Left hindlimb (tissue), 1 donor: ENCODE measurements around the gene ITPK1.

Experiments used
- DNase-seq: peaks from one replicate; pipeline ENCODE4 v3.0.0-alpha.2; 2018

The ITPK1 gene

DNA sequence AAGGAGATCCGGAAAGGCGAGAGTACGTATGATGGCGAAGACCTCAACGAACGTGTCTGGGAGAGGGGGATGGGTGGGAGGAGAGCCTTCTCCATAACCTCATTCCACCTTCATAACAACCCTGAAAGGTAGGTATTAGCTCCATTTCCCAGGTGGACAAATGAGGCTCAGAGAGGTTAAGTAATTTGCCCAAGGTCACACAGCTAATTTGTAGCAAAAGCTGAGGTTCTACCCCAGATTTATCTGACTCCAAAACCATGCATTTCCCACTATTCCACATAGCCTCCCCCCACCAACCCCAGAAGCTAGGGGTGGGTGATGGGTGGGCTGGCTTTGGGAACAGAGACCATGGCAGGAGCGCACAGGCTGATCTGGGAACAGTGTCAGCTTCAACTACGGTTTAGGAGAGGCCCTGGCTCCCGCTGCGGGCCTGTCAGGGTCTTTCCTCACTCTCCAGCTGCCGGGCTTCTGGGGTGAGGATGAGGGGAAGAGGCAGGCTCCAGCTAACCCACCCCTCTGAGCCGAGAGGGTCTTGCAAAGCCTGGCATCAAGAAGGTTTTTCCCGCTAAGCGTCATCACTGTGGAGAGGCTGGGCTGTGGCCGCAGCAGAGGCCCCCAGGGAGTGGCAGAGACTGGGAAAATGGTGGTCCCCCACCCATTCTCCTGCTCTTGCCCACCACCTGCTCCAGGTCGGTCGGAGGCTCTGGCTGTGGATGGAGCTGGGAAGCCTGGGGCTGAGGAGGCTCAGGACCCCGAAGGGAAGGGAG lies 183.9 kb downstream of the ITPK1 start:
- DNase-seq = no peak

DNA sequence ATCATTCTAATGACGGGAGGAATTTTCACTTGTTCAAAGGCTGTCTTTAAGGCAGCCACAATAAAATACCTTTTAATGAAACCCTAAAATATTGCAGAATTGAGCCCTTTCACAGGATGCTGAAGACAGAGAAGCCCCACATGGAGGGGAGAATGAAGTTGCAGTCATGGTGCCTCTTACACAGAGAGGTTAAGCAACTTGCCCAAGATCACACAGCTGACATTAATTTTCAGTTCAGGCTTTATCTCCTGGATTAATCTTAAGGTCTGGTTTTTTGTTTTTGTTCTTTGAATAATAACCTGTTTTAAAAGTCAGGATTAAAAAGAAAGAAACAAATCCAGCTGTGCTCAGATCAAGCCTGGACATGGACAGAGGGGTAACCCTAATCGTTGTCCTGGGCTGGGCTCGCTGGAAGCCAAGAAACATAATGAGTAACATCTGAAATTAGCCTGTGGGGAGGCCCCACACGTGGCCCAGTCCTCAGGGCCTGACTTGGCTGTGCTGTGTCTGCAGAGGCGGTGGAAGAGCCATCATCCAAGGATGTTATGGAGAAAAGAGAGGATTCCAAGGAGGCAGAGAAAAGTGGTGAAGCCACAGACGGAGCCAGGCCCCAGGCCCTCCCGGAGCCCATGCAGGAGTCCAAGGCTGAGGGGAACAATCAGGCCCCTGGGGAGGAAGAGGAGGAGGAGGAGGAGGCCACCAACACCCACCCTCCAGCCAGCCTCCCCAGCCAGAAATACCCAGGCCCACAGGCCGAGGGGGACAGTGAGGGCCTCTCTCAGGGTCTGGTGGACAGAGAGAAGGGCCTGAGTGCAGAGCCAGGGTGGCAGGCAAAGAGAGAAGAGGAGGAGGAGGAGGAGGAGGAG lies 184.8 kb downstream of the ITPK1 start:
- no peak for DNase-seq

DNA sequence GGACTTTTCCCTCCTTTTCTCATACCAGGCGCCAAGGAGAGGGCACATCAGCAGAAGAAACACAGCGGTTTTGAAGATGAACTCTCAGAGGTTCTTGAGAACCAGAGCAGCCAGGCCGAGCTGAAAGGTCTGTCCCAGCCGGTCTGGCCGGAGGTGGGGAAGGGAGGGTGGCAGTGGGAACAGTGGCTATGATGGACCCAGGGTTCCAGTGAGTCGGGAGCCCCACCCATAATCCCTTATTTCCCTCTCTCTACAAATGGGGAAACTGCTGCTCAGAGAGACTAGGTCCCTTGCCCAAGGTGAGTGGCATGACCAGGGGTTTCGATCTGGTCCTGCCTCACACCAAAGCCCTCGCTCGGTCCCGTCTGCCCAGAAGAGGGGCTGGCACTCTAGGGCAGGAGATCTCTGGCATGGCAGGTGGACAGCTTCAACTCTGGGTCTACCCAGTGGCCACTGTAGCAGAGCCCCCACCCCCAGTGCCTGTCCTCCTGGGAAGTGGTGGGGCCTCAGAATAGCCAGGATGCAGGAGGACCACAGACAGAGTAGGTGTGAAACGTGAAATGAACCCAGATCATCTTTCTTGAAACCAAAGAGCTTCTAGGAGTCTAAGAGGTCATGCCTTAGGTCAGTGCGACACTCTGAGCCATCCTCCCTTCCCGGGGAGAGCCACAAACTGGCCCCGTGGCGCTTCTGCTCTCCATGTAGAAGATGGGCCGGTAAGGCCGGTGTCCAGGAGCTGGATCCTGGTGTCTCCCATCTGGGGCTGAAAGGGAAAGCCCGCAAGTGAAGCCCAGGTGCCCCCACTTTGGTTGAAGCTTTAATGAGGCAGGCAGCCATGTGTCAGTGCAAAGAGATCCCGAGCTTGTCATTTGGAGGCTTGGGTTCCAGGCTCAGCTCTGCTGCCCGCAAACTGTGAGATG lies 185.8 kb downstream of the ITPK1 start:
- no peak for DNase-seq

DNA sequence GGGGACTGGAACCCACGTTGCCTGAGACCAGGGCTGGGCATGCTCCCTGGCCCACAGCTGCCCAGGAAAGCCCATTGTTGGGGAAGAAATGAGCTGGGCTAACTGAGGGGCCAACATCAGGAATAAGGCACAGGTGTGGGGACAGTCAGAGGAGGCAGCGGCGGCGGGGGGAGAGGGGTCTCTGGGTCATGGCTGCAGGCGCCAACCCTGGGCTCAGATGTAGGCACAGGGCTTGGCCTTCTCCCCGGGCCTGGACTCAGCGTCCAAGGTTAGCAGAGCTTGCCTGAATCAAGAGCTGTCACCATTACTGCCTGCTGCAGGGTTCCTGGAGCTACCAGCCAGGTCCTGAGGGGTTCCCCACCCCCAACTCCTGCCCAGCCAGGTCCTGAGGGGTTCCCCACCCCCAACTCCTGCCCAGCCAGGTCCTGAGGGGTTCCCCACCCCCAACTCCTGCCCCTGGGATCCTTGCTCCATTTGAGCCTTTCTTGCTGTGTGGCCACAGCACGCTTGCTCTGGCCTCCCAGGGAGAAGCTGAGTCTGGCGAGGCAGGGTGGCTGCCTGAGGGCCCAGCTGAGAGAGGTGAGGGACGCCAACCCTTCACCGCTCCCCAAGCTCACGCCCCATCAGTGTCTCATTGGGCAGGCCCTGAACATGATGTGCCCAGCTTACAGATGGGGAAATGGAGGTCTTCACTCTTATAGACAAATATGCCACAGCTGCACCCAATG lies 186.6 kb downstream of the ITPK1 start:
- DNase-seq = no peak

DNA sequence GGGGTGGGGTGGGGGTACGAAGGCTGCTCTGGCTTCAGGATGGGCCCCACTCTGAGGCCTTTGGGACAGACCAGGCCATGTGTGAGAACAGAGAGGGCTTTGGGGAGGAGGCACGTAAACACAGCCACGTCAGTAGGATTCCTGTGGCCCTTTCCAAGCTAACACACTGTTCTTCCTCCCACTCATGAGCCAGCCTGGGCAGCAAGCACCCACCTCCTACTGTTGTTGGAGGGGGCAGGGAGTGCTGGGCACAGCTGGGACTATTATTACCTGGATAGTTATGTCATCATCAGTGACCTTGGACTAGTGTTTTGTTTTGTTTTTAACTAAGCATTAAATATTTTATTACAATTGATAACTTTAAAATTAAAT lies 187.5 kb downstream of the ITPK1 start:
- no peak for DNase-seq

DNA sequence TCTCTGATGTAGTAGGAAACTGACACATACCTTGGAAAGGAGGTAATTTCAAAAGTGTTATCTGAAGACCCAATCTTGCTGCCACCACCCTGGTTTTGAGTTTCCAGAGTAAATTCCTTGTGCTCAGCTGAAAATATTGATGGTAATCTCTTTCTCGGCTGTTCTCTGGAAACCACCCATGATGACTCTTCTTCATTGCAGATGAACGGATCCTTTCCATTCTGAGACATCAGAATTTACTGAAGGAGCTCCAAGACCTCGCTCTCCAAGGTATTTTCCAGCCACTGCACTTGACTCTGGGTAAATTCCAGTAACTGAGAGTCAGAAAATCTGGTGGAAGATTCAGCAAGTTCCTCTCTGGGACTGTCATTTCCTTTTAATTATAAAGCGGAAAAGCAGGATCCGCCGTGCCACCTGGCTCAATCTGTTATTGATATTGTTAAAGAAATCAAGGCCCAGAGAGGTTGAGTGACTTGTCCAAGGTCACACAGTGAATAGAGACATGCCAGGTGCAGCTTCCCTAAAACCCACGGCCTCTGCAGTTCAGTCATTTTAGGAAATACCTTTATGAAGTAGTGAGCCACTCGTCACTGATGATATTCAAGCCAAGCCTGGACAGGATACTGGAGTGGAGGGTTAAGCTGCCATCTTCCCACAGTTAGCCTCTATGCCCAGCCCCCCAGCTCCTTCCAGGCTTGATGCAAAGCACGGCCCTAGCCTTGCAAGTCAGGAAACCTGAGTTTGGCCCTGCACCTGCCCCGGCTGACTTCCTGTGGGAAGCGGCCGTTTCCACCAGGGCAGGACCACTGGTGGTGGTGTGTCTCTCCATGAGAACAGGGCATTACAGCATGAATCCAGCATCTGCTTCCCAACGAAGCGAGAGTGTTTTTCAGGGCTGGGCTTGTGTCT lies 188.1 kb downstream of the ITPK1 start:
- DNase-seq = no peak

DNA sequence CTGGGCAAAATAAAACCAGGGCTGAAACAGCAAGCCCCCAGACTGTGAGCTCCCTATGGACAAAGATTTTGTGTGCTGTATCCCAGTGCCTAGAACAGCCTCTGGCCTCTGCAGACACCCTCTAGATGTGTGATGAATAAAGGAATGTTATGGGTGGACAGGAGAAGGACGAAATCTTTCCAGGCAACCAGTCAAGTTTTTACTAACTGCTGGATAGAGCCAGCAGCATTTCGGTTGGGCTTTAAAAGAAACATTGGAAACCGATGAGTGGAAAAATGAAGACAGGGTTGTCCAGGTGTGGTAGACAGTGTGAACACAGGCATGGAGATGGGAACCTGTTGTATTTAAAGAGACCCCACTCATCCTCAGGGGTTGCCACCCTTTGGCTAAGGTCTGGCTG lies 188.8 kb downstream of the ITPK1 start:
- DNase-seq = no peak

DNA sequence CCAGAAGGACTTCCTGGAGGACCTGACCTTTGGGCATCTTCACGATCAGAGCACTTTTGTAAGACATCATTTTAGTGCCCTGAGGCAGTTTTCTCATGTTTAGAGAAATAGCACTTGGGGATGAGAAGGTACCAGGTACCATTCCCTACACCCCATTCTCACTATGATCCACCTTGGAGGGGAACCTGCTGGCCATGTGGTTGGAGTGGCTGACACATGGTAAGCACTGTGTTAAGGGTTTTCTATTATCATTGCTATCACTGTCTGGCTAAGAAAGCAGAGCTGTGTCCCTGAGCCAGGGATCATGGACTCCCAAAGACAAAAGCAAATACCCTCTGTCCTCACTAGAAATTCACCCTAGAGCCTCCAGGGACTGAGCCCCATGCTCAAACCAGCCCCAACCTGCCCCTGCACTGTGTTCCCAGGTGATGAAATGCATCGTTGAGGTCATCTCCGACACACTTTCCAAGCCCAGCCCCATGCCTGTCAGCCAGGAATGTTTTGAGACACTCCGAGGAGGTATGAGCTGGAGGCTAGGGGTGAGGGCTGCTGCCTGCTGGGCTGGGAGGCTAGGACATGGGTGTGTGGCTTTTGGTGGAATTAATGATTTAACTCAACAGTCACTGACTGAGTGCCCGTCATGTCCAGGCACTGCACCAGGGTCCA lies 189.4 kb downstream of the ITPK1 start:
- DNase-seq = no peak

DNA sequence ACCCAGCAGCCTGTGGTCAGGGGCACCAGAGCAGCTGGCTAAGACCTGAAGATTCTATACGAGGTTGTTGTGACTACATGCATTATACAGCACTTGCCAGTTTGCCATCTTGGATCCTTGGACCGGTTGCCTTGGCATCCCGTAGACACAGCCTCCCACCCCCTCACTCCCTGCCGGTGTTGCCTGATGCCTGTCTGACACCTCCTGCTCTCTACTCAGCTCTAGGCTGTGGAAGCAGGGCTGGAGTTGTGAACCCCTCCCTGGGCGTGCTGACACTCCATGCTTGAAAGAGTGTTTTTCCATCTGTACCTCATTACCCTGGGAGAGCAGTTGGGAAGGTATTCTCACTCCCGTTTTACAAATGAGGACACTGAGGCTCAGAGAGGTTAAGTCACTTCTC lies 190.3 kb downstream of the ITPK1 start:
- DNase-seq = no peak

DNA sequence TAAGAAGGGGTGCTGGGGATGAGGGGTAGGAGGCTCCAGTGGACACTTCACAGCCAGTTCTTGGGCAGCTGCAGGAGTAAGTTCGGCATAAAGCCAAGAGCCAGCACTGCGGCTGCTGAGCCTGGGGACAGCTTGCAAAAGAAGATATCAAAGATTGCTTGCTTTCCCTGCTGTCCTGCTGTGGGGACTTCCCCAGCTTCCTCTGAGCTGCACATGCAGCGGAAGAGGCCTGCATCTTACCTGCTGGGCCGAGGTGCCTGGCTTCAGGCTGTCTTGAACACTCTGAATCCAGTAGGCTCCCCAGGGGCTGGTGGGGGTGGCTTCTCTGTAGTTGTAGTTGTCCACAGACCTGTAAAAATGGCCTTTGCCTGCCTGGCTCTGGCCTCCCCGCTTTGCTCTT lies 191.5 kb downstream of the ITPK1 start:
- no peak for DNase-seq

DNA sequence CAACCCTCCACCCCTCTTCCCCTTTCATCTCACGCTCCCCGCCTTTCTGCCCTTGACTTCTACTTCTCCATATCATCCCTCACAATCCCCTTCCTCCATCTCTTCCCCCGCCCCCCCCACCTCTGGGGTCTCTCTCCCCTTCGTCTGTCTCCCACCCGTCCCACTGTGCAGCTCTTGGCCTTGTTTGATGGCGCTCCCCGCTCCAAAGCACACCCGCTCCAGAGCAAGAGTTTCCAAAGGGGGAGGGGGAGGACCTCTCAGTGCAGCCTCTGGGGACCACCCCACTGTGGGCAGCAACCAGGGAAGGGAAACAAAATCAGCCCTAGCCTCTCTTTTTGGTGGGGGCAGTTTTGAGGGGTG lies 192.0 kb downstream of the ITPK1 start:
- no peak for DNase-seq

DNA sequence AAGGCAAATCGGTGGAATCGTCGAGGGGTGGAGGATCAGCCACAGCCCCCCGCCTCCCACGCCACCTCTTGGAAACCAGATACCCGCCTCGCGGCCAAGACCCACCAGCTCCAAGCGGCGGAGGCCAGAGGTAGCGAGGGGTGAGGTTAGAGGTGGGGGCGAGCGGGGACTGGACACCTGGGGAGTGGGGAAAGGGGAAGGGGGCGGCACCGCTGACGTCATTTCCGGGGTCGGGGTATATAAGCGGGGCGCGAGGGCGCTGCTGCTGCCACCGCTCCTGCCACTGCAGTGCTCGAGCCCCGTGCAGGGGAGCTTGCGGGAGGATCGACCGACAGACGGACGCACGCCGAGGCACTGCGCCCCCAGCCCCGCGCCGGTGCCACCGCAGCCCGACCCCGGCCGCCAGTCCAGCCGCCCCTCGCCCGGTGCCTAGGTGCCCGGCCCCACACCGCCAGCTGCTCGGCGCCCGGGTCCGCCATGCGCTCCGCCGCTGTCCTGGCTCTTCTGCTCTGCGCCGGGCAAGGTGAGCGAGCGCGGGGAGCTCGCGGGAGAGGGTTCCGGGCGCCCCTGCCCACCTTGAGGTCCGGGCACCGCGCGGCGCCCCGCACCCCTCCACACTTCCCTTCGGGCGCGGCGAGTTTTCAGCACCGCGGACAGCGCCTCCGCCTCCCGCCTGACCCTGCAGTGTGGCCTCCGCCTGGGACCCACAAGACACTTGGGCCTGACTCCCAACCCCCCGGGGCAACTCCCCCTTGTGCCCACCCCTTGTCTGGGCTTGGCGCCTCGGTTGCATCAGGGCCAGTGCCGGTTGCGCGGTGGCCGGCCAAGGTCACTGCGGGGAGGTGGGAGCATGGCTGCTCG lies 192.6 kb downstream of the ITPK1 start, which contains the start of gene CHGA:
CHGA (plus strand) TSS at position 268 of the 861 bp plus-strand sequence; CDS start at position 478, 210 bp downstream.
- peak; percentile 64 for DNase-seq

DNA sequence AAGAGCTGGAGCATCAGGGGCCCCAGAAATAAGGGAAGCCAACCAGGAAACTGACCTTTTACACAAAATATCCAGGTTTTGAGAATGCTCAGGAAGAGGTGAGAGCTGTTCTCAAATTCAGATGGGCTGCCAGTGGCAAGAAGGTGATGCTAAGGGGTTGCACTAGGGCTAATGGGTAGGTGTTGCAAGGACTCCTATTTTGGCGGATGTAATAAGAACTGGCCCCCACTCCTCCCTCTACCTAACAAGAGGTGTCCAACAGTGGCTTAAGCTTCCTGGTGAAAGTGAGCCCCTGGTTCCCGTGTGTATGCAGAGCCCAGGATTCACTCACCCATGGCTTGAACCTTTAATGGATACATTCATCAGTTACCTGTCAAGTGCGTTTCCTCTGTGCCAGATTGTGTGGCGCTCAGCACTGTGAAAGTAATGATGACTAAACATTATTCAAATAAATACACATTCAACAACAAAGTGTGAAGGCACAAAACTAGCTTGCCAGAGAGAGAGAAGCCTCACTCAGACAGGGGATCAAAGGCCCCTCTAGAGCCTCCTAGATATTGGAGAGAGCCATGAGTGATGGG lies 193.5 kb downstream of the ITPK1 start:
- DNase-seq = no peak

DNA sequence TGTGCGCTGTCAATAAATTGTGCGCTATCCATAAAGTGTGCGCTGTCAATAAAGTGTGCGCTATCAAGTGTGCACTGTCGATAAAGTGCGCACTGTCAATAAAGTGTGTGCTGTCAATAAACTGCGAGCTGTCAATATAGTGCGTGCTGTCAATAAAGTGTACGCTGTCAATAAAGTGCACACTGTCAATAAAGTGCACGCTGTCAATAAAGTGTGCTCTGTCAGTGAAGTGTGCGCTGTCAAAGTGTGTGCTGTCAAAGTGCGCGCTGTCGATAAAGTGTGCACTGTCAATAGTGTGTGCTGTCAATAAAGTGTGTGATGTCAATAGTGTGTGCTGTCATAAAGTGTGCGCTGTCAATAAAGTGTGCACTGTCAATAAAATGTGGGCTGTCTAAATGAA lies 195.7 kb downstream of the ITPK1 start:
- no peak for DNase-seq

DNA sequence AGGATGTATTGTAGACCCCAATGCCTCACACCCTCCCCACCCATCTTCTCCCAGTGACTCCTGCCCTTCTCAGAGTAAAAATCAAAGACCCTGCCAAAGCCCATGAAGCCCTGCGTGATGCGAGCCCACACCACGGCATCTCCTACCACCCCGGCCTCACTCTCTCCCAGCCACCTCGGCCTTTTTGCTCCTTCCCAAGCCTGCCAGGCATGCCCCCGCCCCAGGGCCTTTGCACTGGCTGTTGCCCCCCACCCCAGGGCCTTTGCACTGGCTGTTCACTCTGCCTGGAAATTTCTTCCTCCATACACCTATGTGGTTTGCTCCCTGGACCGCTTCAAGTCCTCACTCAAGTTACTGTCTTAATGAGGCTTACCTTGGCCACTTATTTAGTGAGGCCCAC lies 197.8 kb downstream of the ITPK1 start:
- DNase-seq = no peak

DNA sequence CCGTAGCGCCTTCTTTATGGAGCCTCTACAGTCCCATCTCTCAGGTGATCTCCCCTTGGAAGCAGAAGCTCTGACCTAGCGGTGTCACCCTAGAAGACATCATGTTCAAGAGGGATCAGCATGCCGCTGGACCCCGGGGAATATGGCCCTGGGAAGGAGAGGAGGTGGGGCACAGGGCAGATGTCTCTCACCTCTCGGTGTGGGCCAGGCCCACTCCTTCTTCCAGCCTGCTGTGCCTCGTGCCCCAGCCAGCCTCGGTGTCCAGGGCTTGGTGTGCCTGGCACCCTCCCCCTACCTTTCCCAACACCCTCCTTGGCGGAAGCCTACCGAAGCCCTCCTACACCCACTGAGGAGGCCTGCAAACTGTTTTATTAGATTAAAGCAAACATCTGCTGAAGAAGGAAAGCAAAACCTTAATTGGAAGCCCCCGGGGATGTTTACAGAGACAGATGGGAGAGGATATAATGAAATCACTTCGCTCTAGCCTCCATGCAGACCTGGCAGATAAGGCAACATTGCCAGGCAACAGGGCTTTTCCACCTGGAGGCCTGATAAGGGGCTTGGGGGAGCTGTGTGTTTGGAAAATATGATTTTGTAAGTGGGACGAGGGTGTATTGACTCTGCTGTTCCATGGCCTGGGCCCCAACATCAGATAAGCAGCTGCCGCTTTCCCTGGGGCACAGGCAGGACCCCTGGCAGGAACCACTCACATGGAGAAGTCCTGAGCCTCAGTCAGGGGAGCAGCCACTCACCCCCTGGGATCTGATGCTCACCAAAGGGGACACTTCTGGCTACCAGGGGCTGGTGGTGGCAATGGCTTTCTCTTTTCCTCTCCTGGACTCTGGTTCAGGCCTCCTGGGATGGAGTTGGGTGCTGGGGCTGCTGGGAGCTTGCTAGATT lies 198.4 kb downstream of the ITPK1 start:
- DNase-seq = no peak

DNA sequence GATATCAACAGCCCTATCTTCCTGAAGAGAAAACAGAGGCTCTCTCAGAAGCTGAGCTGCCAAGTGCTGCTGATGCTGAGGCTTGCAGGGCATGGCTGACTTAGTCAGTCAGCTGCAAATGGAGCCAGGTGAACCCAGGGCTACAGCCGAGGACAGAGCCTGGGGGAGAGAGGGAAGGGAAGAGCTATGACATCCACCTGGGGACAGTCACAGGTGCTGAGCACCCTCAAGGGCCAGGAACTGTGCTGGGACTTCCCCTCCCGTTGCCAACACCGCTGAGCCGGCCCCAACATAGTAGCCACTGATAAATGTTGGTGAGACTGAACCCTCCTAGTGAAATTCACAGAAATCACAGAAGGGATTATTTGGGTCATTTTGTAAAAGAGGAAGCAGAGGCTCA lies 199.5 kb downstream of the ITPK1 start:
- no peak for DNase-seq

DNA sequence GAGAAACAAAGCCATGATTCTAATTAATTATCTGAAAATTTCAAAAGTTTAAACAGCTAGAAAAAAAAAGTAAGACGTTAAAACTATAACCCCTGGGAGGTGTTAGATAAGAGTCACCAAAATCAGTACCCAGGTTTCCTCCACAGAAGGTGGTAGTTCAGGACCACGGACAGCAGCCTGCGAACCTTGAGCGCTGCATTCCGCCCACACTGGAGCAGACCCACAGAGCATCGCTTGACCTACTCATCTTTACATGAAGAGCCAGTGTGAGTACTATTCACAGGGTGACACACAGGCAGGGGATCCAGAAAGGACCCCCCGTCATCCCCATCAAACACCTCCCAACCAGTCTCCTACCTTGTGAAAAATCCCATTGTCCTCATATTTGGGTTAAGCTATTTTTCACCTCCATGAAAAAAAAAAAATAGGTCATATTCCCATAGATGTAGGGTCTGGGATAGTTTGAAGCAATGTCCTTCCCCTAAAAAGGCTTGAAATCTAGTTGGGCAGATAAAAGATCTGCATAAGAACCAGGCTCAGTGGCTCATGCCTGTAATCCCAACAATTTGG lies 201.6 kb downstream of the ITPK1 start:
- no peak for DNase-seq
